Measurements from ENCODE around the gene IRAK4.

The IRAK4 gene

DNA sequence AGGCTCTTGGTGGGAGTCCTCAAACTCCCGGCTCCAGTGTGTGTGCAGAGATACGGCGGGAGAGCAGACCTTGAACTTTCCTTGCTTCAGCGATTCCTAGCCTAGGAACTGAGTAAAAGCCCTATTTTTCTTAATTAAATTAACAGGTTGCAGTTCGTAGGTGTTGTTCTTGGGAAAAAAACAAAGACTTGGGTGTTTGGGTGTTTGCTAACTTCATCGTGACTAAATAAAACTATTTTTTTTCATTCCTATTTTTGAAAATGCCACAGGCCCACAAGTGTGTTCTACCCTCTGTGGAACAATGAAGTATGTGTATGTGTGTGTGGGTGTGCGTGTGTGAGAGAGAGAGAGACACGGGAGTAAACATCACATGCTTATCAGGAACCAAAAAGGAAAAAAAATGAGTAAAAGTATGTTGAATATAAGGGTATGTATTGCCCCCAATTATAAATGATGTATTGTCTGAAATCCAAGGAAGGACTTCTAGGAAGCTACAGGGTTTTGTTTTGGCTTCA, 77.8 kb downstream of the IRAK4 start:
- DNase-seq (ENCODE audit: low spot score) = no peak
